ENCODE measurements around the gene NCKAP5. TPM values are rescaled to one million over a fixed set of nuclear protein-coding genes. Genes with fewer than 3 reads are reported as not detected.

The NCKAP5 gene
- polyA plus RNA-seq, 2 of the 4 experiments (the other 2 are of a cell fraction): 3.0 to 4.1 TPM

DNA sequence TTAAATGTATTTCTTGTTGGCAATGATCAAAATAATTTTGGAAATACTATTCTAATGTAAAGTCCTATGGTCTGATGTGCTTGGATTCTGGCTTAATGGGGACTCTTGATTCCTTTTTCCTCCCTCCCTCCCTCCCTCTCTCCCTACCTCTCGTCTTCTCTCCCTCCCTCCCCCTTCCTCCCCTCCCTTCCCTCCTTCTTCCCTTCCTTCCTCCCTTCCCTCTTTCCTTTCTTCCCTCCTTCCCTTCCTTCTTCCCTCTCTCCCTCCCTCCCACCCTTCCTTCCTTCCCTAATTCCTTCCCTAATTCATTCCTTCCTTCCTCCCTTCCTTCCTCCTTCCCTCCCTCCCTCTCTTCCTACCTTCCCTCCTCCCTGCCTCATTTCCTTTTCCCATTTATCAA, 19.9 kb upstream of the NCKAP5 start (continued):
- TF ChIP-seq RARB (CRISPR knock-in tag; IDR thresholded peaks at IDR 0.05): no peak
- TF ChIP-seq GATA3 (IDR thresholded peaks at IDR 0.05; ENCODE audit: borderline replicate concordance): no peak
- no peak for TF ChIP-seq TP53 (CRISPR knock-in tag; IDR thresholded peaks at IDR 0.05)
- TF ChIP-seq, protein P1, sequence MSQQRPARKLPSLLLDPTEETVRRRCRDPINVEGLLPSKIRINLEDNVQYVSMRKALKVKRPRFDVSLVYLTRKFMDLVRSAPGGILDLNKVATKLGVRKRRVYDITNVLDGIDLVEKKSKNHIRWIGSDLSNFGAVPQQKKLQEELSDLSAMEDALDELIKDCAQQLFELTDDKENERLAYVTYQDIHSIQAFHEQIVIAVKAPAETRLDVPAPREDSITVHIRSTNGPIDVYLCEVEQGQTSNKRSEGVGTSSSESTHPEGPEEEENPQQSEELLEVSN (IDR thresholded peaks at IDR 0.05; ENCODE audit: borderline replicate concordance, low read depth): no peak
- TF ChIP-seq ZNF302 (CRISPR knock-in tag; IDR thresholded peaks at IDR 0.05): no peak
- TF ChIP-seq ZFP36 (IDR thresholded peaks at IDR 0.05; ENCODE audit: borderline replicate concordance, partially characterized antibody): no peak
- TF ChIP-seq ZSCAN20 (CRISPR knock-in tag; IDR thresholded peaks at IDR 0.05): no peak
- no peak for TF ChIP-seq TFCP2L1 (CRISPR knock-in tag; IDR thresholded peaks at IDR 0.05)

DNA sequence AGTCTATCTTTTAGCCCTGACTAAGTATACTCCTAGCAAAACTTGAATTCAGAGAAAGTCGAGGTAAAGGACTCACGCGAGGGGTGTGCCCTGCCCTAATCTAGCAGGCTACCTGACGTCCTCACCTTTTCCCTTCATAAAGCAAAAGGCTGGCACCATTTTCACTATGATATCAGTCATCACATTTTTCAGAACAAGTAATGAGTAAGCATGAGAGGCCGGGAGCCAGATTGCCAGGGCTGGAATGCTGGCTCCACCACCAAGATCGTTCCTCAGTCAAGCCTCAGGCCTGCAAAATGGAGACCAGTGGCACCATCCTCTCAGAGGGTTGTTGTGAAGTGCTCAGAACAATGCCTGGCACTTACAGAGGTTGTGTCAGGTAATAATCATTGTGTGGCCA, 18.7 kb upstream of the NCKAP5 start:
- no peak for ATAC-seq
- no peak for TF ChIP-seq HEYL (CRISPR knock-in tag; IDR thresholded peaks at IDR 0.05)

DNA sequence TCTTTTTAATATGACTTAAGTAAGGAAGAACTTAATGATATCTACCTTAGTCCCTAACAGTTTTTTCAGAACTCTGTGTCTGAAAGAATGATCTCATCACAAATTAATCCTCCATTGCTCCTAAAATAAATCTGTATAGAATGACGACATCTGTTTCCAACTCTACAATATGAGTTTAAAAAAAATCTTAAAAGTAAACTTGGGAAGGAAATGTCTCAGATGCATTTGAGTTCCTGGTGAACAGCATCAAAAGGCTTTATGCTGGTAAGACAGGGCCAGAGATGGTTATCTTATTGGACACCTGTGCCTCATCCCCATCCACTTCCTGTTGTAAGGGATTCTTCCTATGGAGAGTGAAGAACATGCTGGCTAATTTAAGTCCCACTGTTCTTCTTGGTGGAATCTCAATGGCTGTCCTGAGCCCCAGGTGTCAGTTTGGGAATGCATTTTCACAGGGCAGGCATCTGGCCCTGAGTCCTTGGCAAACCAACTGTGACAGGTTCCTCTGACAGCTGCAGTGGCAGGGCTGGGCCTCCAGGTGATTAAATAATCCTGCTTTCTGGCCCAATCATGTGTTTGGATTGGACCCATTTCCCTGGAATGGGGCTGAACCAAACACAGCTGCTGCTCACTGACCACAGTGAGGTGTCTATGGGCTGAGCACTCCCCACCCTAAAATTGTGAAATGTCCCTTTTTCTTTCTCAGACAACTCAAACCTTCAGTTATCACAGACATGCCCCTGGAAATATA, 12.9 kb upstream of the NCKAP5 start:
- ATAC-seq: no peak
- H3K4me2 ChIP-seq: no peak overlapping the region
- no peaks in the 10 kb centered on the region for H3K9me3 ChIP-seq
- TF ChIP-seq BHLHE40 (IDR thresholded peaks at IDR 0.05; ENCODE audit: low read depth, low read length) (no peak), HOXA7 (CRISPR knock-in tag; IDR thresholded peaks at IDR 0.05) (no peak), MAFK (IDR thresholded peaks at IDR 0.05; ENCODE audit: partially characterized antibody) (no peak), HDAC2 (IDR thresholded peaks at IDR 0.05) (no peak), RCOR1 (IDR thresholded peaks at IDR 0.05; ENCODE audit: low read depth, low read length) (no peak), CBX8 (IDR thresholded peaks at IDR 0.05) (no peak), ZC3H11A (IDR thresholded peaks at IDR 0.05) (no peak), CEBPB (IDR thresholded peaks at IDR 0.05) (no peak), FOXS1 (CRISPR knock-in tag; IDR thresholded peaks at IDR 0.05) (no peak), SREBF2 (IDR thresholded peaks at IDR 0.05) (no peak), KDM1A (IDR thresholded peaks at IDR 0.05; ENCODE audit: low read depth) (no peak), RFX5 (IDR thresholded peaks at IDR 0.05) (no peak), RARB (CRISPR knock-in tag; IDR thresholded peaks at IDR 0.05) (no peak)
- TF ChIP-seq, protein P2, sequence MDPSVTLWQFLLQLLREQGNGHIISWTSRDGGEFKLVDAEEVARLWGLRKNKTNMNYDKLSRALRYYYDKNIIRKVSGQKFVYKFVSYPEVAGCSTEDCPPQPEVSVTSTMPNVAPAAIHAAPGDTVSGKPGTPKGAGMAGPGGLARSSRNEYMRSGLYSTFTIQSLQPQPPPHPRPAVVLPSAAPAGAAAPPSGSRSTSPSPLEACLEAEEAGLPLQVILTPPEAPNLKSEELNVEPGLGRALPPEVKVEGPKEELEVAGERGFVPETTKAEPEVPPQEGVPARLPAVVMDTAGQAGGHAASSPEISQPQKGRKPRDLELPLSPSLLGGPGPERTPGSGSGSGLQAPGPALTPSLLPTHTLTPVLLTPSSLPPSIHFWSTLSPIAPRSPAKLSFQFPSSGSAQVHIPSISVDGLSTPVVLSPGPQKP (IDR thresholded peaks at IDR 0.05; ENCODE audit: low read depth, low read length): no peak
- TF ChIP-seq, protein P3, sequence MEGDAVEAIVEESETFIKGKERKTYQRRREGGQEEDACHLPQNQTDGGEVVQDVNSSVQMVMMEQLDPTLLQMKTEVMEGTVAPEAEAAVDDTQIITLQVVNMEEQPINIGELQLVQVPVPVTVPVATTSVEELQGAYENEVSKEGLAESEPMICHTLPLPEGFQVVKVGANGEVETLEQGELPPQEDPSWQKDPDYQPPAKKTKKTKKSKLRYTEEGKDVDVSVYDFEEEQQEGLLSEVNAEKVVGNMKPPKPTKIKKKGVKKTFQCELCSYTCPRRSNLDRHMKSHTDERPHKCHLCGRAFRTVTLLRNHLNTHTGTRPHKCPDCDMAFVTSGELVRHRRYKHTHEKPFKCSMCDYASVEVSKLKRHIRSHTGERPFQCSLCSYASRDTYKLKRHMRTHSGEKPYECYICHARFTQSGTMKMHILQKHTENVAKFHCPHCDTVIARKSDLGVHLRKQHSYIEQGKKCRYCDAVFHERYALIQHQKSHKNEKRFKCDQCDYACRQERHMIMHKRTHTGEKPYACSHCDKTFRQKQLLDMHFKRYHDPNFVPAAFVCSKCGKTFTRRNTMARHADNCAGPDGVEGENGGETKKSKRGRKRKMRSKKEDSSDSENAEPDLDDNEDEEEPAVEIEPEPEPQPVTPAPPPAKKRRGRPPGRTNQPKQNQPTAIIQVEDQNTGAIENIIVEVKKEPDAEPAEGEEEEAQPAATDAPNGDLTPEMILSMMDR (IDR thresholded peaks at IDR 0.05): no peak
- TF ChIP-seq, protein P4, sequence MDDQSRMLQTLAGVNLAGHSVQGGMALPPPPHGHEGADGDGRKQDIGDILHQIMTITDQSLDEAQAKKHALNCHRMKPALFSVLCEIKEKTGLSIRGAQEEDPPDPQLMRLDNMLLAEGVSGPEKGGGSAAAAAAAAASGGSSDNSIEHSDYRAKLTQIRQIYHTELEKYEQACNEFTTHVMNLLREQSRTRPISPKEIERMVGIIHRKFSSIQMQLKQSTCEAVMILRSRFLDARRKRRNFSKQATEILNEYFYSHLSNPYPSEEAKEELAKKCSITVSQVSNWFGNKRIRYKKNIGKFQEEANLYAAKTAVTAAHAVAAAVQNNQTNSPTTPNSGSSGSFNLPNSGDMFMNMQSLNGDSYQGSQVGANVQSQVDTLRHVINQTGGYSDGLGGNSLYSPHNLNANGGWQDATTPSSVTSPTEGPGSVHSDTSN (IDR thresholded peaks at IDR 0.05): no peak
- TF ChIP-seq, protein P5, sequence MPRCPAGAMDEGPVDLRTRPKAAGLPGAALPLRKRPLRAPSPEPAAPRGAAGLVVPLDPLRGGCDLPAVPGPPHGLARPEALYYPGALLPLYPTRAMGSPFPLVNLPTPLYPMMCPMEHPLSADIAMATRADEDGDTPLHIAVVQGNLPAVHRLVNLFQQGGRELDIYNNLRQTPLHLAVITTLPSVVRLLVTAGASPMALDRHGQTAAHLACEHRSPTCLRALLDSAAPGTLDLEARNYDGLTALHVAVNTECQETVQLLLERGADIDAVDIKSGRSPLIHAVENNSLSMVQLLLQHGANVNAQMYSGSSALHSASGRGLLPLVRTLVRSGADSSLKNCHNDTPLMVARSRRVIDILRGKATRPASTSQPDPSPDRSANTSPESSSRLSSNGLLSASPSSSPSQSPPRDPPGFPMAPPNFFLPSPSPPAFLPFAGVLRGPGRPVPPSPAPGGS (IDR thresholded peaks at IDR 0.05): no peak
- DNase-seq (ENCODE audit: low read depth in 1 of 2, low spot score in 1 of 2): no peak
- WGBS (ENCODE audit: missing lambda C conversion rate): 68% methylated on average over 1 of the region's 1 CpG
- CTCF ChIA-PET: interaction anchor here (0.8 to 2.3 kb wide), 3 partner anchors 20 to 927 kb away, joined by 3 to 6 read pairs (median 4); no protein-coding TSS in a partner anchor
- peaks cover 28% of the 10 kb centered on the region for H3K4me1 ChIP-seq
- FAIRE-seq: no peak
- peak overlapping the region in 1 of 2 experiments; percentile 28; a peak in 1 of 6 replicates for H3K27ac ChIP-seq
- POLR2A ChIA-PET: no interaction called here
- no peak overlapping the region for H3K4me3 ChIP-seq

More for the DNA sequence above, 18.7 kb upstream of the NCKAP5 start:
- no peak overlapping the region for H3K4me2 ChIP-seq
- no peak overlapping the region for H3K27ac ChIP-seq
- no peak for FAIRE-seq
- no peak overlapping the region for H3K4me3 ChIP-seq
- no peaks in the 10 kb centered on the region for H3K4me1 ChIP-seq
- no peak for DNase-seq (ENCODE audit: low read depth in 1 of 2, low spot score in 1 of 2)
- ChIA-PET CTCF (no interaction called here), POLR2A (no interaction called here)
- 50% methylated on average over 6 of the region's 6 CpGs for WGBS (ENCODE audit: missing lambda C conversion rate)
- H3K9me3 ChIP-seq: no peaks in the 10 kb centered on the region

Measured in A549 (cell line).